ENCODE data around the gene GNAQ.

GRCh38 chr9:77982581-77983319 lies 48.9 kb downstream of the GNAQ start:
- TF ChIP-seq POLR2AphosphoS5 (IDR thresholded peaks at IDR 0.05) (no peak), CTCF (IDR thresholded peaks at IDR 0.05) (no peak)

All from upper lobe of left lung (tissue), 4 donors.